Transverse colon (tissue), 4 donors: Measurements from ENCODE around the gene TTC3.
A peak's percentile ranks its signal among the peaks of the same experiment; 100 is the strongest.

Source experiments
- EP300 ChIP-seq: sonication (generic); formaldehyde crosslinking; IDR thresholded peaks from one replicate; pipeline ENCODE4 v1.6.1; 2017; ENCODE audit warnings: antibody characterized with exemption, low read depth
- POLR2AphosphoS5 ChIP-seq, 3 donors: sonication (generic); formaldehyde crosslinking; IDR thresholded peaks; one replicate each; pipeline ENCODE4 v1.6.1; 2016; ENCODE audit warnings: antibody characterized with exemption in 3 of 3
- TF ChIP-seq, protein P1 (sequence below), 5 experiments: fragments of 200-600 bp in 3 of 5; fragments of 450-650 bp in 2 of 5; sonication (generic) in 3 of 5; IDR thresholded peaks; 1 replicate in 2 of 5; 2 replicates in 3 of 5; pipeline ENCODE4 v1.5.1; 2016 to 2017; ENCODE audit warnings: antibody characterized with exemption in 5 of 5, inconsistent platforms in 3 of 5, mild to moderate bottlenecking in 2 of 5, moderate library complexity in 1 of 5

DNA sequence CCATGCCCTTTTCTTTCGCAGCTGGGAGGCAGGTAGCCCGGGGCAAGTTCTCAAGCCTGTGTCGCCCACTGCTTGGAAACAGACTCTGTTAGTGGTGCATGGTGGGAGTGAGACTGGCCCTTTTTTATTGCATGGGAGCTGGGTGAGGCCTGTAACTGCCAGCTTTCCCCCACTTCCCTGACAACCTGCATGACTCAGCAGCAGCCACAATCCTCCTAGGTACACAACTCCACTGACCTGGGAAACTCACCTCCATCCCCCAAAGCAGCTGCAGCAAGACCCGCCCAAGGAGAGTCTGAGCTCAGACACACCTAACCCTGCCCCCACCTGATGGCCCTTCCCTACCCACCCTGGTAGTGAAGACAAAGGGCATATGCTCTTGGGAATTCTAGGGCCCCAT is 26.0 kb upstream of the TTC3 start:
- TF ChIP-seq, protein P1, sequence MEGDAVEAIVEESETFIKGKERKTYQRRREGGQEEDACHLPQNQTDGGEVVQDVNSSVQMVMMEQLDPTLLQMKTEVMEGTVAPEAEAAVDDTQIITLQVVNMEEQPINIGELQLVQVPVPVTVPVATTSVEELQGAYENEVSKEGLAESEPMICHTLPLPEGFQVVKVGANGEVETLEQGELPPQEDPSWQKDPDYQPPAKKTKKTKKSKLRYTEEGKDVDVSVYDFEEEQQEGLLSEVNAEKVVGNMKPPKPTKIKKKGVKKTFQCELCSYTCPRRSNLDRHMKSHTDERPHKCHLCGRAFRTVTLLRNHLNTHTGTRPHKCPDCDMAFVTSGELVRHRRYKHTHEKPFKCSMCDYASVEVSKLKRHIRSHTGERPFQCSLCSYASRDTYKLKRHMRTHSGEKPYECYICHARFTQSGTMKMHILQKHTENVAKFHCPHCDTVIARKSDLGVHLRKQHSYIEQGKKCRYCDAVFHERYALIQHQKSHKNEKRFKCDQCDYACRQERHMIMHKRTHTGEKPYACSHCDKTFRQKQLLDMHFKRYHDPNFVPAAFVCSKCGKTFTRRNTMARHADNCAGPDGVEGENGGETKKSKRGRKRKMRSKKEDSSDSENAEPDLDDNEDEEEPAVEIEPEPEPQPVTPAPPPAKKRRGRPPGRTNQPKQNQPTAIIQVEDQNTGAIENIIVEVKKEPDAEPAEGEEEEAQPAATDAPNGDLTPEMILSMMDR (IDR thresholded peaks at IDR 0.05) = no peak
- TF ChIP-seq EP300 (peak; percentile 66), POLR2AphosphoS5 (IDR thresholded peaks at IDR 0.05) (peak in 1 of 3 donors; percentile 60)
